ENCODE measurements around the gene MCU. TPM values are rescaled to one million over a fixed set of nuclear protein-coding genes. Genes with fewer than 3 reads are reported as not detected.
"Not testable (repeated sequence)": the region's sequence is repeated elsewhere in the genome, so short reads cannot be mapped to it uniquely, and the experiment has no call there.

Gene MCU
- total RNA-seq, 1 donor from 2014 or later = 12.2 TPM

- intact Hi-C loops (cut with micrococcal nuclease) = no loop called here
Observed at GRCh38 chr10:72890086-72890485, 198.1 kb downstream of the MCU start.

DNA sequence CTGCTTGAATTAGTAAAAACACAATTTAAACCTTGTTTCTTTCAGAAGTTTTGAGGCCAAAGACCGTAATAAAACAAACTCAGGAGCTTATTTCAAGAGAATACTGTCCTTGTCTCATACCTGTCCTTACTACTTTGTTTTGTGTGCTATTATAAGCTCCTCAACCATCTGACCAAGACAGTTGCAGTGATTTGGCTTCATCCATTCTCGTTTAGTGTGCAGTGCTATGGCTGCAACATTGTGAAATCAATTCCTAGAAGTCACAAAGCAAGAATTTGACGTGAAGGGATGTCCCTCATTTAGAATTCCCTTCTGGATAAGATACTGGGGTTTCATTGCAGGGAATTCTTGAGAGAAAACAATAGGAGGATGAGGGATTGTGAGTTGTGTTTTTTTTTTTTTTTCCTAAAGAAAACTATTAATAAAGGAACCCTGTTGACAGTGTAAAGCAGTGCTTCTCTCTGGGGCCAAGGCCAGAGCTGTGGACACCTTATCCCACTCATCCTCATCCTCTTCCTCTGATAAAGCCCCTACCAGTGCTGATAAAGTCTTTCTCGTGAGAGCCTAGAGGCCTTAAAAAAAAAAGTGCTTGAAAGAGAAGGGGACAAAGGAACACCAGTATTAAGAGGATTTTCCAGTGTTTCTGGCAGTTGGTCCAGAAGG lies 201.3 kb downstream of the MCU start, which contains the start of gene OIT3:
Gene OIT3, plus strand, starts transcription at position 604 of the 663 bp plus-strand sequence. CDS start 60 bp downstream, outside the sequence.
- intact Hi-C loops (cut with micrococcal nuclease) = no loop called here

DNA sequence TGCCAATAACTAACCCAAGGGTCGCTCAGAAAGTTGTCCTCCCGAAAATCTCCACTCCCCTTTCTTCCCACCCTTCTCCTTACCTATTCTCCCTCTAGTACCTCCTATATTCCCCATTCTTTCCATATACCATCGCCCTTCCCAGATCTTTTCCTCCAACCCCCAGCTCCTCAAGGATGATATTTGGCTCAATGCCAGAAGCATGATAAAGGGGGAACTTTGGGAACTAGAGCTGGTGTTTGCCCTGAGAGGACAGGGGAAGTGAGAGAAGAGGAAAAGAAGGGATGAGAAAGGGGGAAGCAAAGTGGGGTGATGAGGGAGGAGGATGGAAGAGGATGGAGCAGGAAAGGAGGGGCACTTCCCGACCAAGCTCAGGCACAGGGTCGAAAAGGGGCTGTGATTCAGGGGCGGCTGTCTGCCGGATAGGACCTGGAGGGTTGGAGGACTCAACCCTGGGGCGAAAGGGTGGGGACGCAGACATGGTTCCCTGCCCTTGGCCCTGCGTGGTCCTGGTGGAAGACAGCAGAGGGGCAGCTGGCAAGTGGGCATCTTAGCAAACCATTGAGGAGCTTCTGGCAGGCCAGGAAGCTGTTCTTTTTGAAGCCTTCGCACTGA lies 203.4 kb downstream of the MCU start:
- intact Hi-C loops (cut with micrococcal nuclease) = no loop called here

GRCh38 chr10:72898616-72899015 lies 206.7 kb downstream of the MCU start:
- intact Hi-C loops (cut with micrococcal nuclease) = no loop called here

- intact Hi-C loops (cut with micrococcal nuclease) = no loop called here
Observed at GRCh38 chr10:72899545-72899944, 207.6 kb downstream of the MCU start.

GRCh38 chr10:72903941-72904446 lies 212.1 kb downstream of the MCU start:
- intact Hi-C loops (cut with micrococcal nuclease) = not testable (repeated sequence)

- intact Hi-C loops (cut with micrococcal nuclease) = no loop called here
Observed at GRCh38 chr10:72904806-72905205, 212.9 kb downstream of the MCU start.

GRCh38 chr10:72906446-72906845 lies 214.5 kb downstream of the MCU start:
- intact Hi-C loops (cut with micrococcal nuclease) = no loop called here

GRCh38 chr10:72910705-72911104 lies 218.8 kb downstream of the MCU start:
- intact Hi-C loops (cut with micrococcal nuclease) = no loop called here

DNA sequence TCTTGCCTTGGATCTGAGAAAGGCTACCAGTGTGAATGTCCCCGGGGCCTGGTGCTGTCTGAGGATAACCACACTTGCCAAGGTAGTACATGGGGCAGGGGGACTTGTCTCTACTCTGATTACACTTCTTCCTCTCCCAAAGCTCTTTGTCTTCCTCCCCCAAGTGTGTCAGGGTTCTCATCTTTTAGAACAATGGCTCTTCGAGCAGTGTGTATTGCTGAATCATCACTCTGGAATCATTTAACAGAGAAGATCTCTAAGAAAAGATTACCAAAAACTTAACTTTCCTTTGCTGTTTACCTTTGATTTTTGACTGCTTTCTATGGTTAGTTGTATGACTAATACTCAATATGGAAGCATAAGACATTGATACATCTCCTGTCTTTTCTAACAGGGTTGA lies 219.8 kb downstream of the MCU start:
- intact Hi-C loops (cut with micrococcal nuclease) = no loop called here

- intact Hi-C loops (cut with micrococcal nuclease) = no loop called here
Observed at GRCh38 chr10:72912736-72913135, 220.8 kb downstream of the MCU start.

DNA sequence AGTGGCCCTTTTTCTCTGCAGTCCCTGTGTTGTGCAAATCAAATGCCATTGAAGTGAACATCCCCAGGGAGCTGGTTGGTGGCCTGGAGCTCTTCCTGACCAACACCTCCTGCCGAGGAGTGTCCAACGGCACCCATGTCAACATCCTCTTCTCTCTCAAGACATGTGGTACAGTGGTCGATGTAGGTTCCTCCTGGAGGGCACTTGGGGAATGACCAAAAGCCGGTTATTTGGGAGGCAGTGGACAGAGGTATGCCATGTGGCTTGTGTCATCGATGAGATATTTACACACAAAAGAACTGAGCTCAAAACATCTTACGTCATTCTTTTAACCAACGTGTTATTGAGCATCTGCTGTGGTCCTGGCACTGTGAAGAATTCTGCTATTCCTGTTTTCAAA lies 221.3 kb downstream of the MCU start:
- intact Hi-C loops (cut with micrococcal nuclease) = no loop called here

DNA sequence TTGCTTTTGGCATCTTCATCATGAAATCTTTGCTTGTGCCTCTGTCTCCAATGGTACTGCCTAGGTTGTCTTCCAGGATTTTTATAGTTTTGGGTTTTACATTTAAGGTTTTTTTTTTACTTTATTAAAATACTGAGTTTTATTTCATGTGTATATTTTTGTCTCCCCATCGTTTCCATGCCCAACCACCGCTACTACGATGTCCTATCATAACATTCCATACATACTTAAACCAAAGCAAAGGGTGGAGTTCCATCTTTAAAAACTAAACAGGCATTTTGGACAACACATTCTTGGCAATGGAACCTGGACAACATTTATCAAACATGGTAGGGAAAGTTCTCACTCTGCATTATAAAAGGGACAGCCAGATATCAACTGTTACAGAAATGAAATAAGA lies 225.3 kb downstream of the MCU start:
- intact Hi-C loops (cut with micrococcal nuclease) = not testable (repeated sequence)

GRCh38 chr10:72917803-72918332 lies 225.9 kb downstream of the MCU start:
- intact Hi-C loops (cut with micrococcal nuclease) = not testable (repeated sequence)

DNA sequence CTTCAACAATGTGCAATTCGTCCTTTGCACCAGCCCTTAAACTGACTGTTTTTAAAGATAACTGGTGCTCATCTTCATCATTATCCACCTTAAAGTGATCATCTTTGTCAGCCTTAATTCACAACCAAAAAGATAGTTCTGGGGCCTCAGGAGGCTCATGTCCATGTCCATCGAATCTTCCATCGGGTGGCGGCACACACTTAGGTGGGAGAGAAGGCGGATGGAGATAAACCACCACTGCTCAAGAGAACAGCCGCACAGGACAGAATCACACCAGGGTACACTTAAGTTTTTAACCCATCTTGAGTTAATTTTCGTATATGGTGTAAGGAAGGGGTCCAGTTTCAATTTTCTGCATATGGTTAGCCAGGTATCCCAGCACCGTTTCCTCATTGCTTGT lies 226.4 kb downstream of the MCU start:
- intact Hi-C loops (cut with micrococcal nuclease) = no loop called here

- intact Hi-C loops (cut with micrococcal nuclease) = not testable (repeated sequence)
Observed at GRCh38 chr10:72921147-72921683, 229.3 kb downstream of the MCU start.

- intact Hi-C loops (cut with micrococcal nuclease) = no loop called here
Observed at GRCh38 chr10:72924351-72924750, 232.4 kb downstream of the MCU start.

DNA sequence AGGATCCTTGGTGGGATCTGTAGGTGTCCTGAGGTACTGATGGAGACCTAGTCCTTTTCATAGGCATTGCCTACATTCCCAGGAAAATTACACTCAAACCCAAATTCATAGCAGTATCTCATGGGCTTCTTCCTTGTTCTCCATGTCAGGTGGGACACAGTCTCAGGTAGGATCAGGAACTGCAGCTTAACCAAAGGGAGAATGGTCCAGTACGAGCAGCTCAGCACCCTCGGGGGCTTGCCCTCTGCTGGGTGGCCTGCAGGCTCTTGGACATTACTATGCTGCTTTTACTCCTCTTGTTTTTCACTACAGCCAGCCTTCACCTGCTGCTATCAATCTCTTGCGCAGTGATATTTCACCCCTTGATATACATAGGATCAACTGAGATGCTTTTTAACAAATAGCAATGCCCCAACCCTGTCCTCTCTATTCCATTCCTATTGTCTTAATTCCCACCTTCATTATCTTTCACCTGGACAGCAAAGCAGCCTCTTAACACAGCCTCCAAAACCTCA lies 234.1 kb downstream of the MCU start:
- intact Hi-C loops (cut with micrococcal nuclease) = no loop called here

DNA sequence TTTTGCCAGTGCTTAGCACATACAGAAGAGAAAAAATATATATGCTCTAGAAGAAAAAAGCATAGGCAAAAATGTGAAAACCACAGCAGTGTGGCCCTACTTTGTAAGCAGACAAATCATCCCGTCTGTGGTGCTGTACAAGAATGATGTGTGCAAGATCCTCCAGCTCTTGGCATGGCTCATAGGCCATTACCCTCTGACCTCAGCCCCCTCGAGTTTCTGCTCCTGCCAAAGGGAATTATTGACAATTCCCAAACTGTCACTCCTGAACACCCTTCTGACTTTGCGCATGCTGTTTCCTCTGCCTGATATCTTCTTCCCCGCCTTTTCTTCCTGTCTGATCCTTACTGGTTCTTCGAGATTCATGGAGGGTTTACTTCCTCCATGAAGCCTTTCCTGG lies 235.5 kb downstream of the MCU start:
- intact Hi-C loops (cut with micrococcal nuclease) = no loop called here

- intact Hi-C loops (cut with micrococcal nuclease) = no loop called here
Observed at GRCh38 chr10:72928798-72929197, 236.9 kb downstream of the MCU start.

GRCh38 chr10:72930276-72930675 lies 238.3 kb downstream of the MCU start:
- intact Hi-C loops (cut with micrococcal nuclease) = no loop called here

Data from T-helper 2 cell treated with Interferon-gamma antibody and Interleukin-4, amounts not matched to agents 100 ng/mL and 5 ng/mL, for 36 hours (primary cell).